SK-N-MC (cell line): Measurements from ENCODE around the gene S100A6.

Experiments used
- EZH2 ChIP-seq: fragments of 200-600 bp; sonication (generic); IDR thresholded peaks from one replicate; pipeline ENCODE4 v1.6.1; 2017; ENCODE audit warnings: antibody characterized with exemption
- POLR2AphosphoS5 ChIP-seq: IDR thresholded peaks from 2 replicates; pipeline ENCODE4 v1.6.1; 2012; ENCODE audit warnings: mild to moderate bottlenecking, low read depth, low read length, borderline replicate concordance

DNA sequence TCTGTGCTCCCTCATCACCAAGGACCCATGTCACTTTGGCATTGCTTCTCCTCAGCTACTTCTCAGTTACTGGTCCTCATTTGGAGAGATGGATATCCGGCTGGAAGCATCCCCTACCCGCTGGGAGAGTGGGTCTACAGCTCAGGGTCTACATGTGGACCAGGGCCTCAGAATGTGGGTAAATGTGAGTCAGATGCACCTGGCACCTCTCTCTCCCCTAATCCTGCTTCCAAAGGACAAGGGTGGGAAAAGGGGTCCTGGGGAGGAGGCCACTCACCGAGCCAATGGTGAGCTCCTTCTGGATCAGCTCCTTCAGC lies 908 bp downstream of the S100A6 start:
- TF ChIP-seq POLR2AphosphoS5 (no peak), EZH2 (no peak)
